Measurements from ENCODE around the gene ANKRD33.
"Not testable (repeated sequence)": the region's sequence is repeated elsewhere in the genome, so short reads cannot be mapped to it uniquely, and the experiment has no call there.

The ANKRD33 gene

DNA sequence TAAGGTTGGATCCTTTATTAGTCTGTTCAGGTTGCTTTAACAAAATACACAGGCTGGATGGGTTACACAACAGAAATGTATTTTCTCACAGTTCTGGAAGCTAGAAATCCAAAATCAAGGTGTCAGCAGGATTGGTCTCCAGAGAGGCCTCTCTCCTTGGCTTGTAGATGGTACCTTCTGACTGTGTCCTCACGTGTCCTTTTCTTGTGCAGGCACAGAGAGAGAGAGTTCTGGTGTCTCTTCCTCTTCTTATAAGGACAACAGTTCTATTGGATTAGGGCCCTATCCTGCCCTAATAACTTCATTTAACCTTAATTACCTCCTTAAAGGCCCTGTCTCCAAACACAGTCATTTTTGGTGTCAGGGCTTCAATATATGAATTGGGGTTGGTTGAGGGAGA is 4.6 kb upstream of the ANKRD33 start:
- no peak for DNase-seq (ENCODE audit: low spot score)

- DNase-seq (ENCODE audit: low spot score), result no peak
Measured at GRCh38 chr12:51883998-51884675, 3.8 kb upstream of the ANKRD33 start.

DNA sequence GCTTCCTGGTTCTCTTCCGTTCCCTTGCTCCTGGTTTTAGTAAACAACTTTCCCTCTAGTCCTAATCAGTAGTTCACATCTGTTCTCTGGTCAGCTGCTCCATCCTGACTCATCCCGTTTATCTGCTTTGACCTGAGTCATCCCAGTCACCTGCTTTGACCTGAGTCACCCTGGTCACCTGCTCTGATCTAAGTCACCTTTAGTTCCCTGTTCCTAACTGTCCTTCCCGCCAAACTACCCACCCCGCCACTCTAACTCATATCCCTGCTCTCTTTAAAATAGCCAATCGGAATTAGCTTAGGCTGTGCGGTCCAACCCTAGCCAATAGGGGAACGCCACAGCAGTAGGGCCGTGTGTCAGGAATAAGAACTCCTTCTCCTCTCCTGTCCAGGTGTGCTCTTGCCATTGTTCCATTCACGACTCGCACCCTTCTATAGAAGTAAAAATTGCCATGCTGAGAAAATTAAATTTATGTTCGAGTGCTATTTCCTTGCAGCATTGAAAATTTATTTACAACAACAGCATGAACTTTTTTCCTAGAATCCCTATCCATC is 3.1 kb upstream of the ANKRD33 start:
- DNase-seq (ENCODE audit: low spot score), result peak; percentile 81

DNA sequence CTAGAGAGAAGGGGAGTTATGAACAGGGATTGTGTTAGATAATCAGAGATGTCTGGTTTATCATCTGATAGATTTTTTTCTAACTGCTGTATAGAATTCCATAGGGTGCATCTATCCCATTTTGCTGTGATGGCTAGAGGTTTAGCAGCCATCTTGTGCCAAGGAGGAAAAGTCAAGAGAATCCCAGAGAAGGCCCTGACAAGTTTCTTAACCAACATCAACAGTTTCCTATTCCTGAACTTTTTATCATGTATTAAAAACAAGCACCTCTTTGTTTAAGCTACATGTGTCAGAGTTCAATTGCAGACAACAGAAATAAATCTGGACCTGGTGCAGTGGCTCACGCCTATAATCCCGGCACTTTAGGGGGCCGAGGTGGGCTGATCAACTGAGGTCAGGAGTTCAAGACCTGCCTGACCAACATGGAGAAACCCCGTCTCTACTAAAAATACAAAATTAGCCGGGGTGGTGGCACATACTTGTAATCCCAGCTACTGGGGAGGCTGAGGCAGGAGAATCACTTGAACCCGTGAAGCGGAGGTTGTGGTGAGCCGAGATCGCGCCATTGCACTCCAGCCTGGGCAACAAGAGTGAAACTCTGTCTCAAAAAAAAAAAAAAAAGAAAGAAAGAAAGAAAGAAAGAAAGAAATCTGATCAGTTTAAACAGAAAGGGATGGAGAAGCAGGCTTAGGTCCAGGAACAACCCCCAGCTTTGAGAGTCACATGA is 2.4 kb upstream of the ANKRD33 start:
- DNase-seq (ENCODE audit: low spot score), result not testable (repeated sequence)

DNA sequence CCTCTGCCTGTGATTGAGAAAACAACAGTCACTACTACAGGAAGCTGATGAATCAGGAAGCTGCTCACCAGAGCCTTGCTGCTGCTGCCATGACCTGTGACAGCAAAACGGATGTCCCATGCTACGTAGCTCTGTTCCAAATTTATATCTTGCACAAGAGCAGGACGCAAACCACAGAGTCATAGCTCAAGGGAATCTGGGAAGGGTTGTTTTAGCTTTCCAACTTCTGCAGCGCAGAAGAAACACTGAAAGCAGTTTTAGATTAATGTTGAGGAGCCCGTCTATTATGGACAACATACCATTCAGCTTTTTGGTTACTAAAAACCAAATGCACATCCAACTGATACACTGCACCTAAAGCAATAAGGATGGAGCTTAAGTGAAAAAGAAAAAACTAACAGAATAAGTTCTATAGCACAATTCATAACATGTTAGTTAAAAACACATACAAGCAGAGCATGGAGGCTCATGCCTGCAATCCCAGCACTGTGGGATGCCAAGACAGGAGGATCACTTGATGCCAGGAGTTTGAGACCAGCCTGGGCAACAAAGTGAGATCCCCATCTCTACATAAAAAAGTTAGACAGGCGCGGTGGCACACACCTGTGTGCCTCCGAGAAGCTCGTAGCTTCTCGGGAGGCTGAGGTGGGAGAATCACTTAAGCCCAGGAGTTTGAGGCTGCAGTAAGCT is 1.7 kb upstream of the ANKRD33 start:
- peak; percentile 89 for DNase-seq (ENCODE audit: low spot score)

GRCh38 chr12:51888316-51889215 is 663 bp downstream of the ANKRD33 start:
- no peak for DNase-seq (ENCODE audit: low spot score)

DNA sequence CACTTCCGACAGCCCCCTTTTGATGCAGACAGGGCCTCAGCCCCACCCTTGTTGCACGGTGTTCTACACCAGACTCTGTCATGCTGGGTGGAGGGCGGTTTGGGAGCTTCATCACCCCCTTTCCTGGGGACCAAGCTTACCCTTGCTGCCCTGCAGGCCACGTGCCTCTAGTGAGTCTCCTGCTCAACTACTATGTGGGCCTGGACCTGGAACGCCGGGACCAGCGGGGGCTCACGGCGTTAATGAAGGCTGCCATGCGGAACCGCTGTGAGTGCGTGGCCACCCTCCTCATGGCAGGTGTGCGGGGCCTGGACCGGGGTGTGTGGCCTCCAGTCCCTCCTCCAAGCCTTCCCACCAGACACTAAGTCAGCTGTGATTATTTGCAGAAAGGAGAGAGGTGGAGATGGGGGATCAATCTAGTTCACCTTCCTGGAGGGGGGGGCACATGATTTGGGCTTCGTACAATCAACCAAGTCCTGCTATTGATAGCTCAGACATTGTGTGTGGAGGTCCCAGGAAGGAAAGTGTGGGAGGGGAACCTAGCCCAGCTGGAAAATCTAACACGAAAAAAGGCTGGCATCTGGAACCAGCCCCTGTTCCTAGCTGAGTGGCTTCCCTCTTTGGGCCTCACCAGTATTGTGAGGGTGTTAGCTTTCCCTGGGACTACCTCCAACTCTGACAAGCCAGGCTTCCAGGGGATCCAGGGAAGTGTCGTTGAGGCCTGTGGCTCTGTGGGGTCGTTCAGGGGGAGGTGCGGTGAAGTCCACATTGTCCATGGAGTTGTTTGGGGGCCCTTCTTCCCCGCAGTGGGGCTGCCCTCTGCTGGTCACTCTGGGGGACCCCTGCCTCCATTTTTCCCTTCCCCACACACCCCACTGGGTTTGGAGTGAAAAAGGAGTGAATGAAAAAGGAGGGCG is 1.6 kb downstream of the ANKRD33 start:
- no peak for DNase-seq (ENCODE audit: low spot score)

DNA sequence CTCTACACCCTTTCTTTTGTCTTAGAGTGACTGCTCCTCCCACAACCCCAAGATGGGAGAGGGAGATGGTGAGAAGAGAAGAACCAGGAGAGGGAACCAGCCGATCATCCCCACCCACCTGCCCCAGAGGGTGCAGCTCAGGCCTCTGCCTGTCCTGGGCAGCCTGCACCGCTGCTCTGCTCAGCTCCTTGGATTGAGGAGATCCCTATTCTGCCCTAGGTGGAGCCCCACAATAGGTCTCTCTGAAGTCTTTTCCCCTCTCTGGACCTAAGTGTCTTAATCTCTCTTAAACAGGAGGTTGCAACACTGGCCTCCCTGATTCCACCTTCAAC is 2.2 kb downstream of the ANKRD33 start:
- DNase-seq (ENCODE audit: low spot score), result no peak

DNA sequence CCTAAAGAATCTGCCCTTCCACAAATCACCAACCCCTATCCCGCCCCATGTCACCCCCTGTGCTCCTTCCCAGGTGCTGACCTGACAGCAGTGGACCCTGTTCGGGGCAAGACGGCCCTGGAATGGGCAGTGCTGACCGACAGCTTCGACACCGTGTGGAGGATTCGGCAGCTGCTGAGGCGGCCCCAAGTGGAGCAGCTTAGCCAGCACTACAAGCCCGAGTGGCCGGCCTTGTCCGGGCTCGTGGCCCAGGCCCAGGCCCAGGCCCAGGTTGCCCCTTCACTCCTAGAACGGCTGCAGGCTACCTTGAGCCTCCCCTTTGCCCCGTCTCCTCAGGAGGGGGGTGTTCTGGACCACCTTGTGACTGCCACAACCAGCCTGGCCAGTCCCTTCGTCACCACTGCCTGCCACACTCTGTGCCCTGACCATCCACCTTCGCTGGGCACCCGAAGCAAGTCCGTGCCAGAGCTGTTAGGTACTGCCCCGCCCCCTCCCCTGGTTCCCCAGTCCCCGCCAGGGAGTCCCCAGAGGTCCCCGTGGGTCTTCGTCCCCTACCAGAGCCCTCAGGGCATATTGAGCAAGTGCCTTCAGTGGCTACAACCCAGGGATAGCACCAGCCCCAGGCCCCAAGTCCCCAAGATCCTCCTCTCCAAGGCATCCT is 2.7 kb downstream of the ANKRD33 start:
- DNase-seq (ENCODE audit: low spot score), result no peak

GRCh38 chr12:51891843-51892242 is 3.9 kb downstream of the ANKRD33 start:
- peak; percentile 34 for DNase-seq (ENCODE audit: low spot score)

DNA sequence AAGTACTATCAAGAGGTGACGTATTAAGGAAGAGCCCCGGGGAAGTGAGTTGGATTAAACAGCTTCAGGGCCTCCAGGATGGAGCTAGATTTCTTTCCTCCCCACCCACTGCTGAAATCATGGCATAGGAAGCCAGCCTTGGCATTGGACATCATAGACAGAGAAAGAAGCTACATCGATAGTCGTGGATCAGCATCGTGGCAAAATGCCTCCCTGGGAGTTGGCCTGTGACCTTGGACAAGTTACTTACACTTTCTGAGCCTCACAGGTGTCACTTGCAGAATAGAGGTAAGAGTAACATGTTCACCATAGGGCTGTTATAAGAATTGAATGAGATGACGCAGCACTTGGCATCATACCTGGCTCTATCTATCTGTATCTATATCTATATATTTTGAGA is 5.9 kb downstream of the ANKRD33 start:
- no peak for DNase-seq (ENCODE audit: low spot score)

GRCh38 chr12:51895378-51896135 is 7.7 kb downstream of the ANKRD33 start:
- DNase-seq (ENCODE audit: low spot score), result no peak

DNA sequence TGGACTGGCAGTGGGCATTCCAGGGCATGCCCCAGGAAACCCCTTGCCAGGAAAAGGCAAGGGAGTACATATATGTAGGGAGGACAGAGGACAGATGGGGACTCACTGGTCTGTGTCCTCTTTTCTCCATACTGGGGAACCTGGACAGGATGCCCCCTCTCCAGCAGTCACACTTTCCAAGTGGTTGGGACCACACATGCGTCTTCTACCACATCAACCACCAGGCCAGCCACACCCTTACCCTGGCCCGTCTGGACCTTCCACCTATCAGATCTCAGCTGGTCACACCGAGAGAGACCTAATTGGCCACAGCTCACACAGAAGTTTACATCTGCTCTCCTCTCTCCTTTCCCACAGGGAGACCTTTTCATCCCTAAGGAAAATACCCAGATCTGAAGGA is 8.3 kb downstream of the ANKRD33 start:
- no peak for DNase-seq (ENCODE audit: low spot score)

DNA sequence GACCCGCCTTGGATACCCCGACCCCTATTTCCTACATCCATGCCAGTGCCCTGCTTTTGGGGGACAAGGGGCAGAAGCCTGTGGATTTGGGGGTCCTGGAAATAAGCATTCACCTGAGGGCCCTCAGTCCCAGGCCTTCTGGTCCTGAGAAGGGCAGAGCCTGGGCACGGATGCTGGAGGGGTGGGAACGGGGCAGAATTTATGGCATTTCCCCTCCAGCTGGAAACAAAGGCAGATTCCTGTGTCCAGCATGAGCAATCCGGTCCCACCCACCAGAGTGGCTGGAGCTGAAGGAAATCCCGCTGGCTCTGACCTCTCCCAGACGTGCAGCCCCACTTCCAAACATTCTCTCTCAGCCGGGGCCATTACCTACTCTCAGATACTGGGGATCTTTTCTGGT is 9.3 kb downstream of the ANKRD33 start:
- DNase-seq (ENCODE audit: low spot score), result no peak

DNA sequence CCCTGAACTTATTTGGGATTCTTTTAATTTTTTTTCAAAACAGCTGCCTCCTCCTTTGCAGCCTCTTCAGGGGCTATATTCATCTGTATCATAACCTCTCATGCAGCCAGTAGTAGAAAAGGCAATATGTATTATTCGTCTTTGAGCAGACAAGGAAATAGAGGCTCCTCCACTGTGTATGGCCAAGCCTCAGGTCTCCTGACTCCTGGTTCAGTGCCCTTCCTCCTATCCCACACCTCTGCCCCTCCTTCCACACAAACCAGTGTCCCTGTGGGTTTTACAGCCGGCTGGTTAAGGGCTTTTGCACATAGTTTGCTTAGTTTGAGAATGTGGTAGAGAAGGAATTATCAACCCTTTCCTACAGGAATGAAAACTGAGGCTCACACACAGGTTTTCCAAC is 10.6 kb downstream of the ANKRD33 start:
- no peak for DNase-seq (ENCODE audit: low spot score)

GRCh38 chr12:51898937-51899336 is 11.0 kb downstream of the ANKRD33 start:
- peak; percentile 58 for DNase-seq (ENCODE audit: low spot score)

GRCh38 chr12:51900323-51900889 is 12.5 kb downstream of the ANKRD33 start:
- no peak for DNase-seq (ENCODE audit: low spot score)

DNA sequence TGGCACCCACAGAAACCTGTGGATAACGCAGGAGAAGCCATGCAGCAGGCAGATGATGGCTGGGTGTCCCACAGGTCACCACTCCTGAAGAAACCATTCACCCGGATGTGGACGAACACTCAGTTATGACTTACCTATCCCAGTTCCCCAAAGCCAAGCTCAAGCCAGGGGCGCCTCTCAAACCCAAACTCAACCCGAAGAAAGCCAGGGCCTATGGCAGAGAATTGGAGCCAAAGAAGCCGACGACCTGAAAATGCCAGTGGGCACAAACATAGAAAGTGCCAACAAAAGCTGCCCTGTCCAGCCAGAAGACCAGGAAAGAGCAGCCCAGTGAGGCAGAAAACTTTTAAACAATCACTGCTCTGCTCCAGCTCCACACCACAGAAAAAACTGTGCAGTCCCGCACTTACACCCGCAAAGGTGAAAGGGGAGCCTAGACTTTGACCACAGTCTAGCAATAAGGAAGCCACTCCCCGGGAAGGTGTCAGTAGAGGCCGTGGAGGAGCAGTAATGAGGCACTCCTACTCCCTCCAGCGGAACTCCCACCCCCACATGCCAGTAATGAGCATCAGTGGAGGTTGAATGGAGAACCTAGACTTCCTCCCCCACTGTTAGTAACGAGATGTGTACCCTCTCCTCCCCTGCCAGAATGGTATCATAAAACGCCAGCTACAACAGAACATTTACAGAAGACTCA is 13.4 kb downstream of the ANKRD33 start:
- DNase-seq (ENCODE audit: low spot score), result no peak

DNA sequence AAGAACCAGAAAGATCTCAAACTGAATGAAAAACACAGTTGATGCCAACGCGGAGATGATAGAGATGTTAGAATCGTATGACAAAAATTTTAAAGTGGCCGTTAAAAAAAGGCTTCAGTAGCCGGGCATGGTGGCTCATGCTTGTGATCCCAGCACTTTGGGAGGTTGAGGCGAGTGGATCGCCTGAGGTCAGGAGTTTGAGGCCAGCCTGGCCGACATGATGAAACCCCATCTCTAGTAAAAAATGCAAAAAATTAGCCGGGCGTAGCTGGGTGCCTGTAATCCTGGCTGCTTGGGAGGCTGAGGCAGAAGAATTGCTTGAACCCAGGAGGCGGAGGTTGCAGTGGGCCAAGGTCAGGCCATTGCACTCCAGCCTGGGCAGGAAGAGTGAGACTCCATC is 14.0 kb downstream of the ANKRD33 start:
- DNase-seq (ENCODE audit: low spot score), result no peak

All from RKO (cell line).